ENCODE results near the gene KDM4B.

GRCh38 chr19:5016781-5017180 lies 47.9 kb downstream of the KDM4B start:
- no peak for TF ChIP-seq CTCF (IDR thresholded peaks at IDR 0.05)
- no peak for TF ChIP-seq POLR2A (IDR thresholded peaks at IDR 0.05)
